ENCODE measurements around the gene HS2ST1. TPM values are rescaled to one million over a fixed set of nuclear protein-coding genes. Genes with fewer than 3 reads are reported as not detected.
"Not testable (repeated sequence)": the region's sequence is repeated elsewhere in the genome, so short reads cannot be mapped to it uniquely, and the experiment has no call there.

Gene HS2ST1
- total RNA-seq, 2 donors from 2014 or later, result 21.3 to 23.5 TPM

DNA sequence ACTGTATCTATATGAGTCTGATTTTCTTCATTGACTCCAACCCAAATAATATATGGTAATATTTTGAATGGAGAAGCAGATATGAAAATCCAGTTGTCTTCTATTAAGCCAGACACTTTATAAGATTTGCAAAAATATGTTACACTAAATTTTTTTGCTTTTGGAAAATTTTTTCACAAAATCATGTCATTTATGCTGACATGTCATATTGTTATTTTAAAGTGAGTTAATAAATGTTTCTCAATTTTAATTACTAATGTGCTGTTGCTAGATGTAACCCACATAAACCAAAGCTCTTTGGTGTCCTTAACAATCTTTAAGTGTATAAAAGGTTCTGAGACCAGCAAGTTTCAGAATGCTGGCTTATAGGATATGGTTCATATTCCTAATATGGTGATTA, 142.5 kb downstream of the HS2ST1 start:
- Histone ChIP-seq H3K9me3 (no peaks in the 10 kb centered on the region), H3K4me1 (no peaks in the 10 kb centered on the region), H3K27ac (no peak overlapping the region), H3K4me3 (no peak overlapping the region), H3K27me3 (no peaks in the 10 kb centered on the region), H3K9ac (ENCODE audit: low read depth in 2 of 2, low read length in 2 of 2) (no peak overlapping the region), H3K36me3 (no peaks in the 10 kb centered on the region)
- no peak for DNase-seq
- TF ChIP-seq CTCF (IDR thresholded peaks at IDR 0.05), result no peak
- intact Hi-C loops (cut with DNase I), result no loop called here

DNA sequence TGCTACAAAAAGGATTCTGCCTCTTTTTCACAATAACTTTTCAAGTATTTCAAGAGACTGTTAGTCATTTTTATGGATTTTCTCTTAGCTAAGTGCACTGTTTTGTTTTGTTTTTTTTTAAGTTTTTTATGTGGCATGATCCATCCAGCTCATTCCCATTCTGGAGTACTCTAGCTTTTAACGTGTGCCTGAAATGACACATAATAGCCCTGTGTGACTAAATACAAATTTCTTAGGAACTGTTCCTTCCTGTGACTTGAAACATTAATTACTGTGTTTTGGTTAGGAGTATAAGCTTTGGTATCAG, 143.9 kb downstream of the HS2ST1 start:
- no peaks in the 10 kb centered on the region for H3K27me3 ChIP-seq
- no peaks in the 10 kb centered on the region for H3K36me3 ChIP-seq
- no peak overlapping the region for H3K27ac ChIP-seq
- no peak overlapping the region for H3K9ac ChIP-seq (ENCODE audit: low read depth in 2 of 2, low read length in 2 of 2)
- TF ChIP-seq CTCF (IDR thresholded peaks at IDR 0.05), result no peak
- intact Hi-C loops (cut with DNase I), result no loop called here
- H3K9me3 ChIP-seq, result no peaks in the 10 kb centered on the region
- no peak for DNase-seq
- no peaks in the 10 kb centered on the region for H3K4me1 ChIP-seq
- no peak overlapping the region for H3K4me3 ChIP-seq

- no peaks in the 10 kb centered on the region for H3K27me3 ChIP-seq
- intact Hi-C loops (cut with DNase I), result no loop called here
- no peak for TF ChIP-seq CTCF (IDR thresholded peaks at IDR 0.05)
- H3K4me3 ChIP-seq, result no peak overlapping the region
- H3K27ac ChIP-seq, result no peak overlapping the region
- no peak for DNase-seq
- no peaks in the 10 kb centered on the region for H3K9me3 ChIP-seq
- no peak overlapping the region for H3K9ac ChIP-seq (ENCODE audit: low read depth in 2 of 2, low read length in 2 of 2)
- no peaks in the 10 kb centered on the region for H3K4me1 ChIP-seq
- H3K36me3 ChIP-seq, result no peaks in the 10 kb centered on the region
Observed at GRCh38 chr1:87061742-87062156, 147.3 kb downstream of the HS2ST1 start.

DNA sequence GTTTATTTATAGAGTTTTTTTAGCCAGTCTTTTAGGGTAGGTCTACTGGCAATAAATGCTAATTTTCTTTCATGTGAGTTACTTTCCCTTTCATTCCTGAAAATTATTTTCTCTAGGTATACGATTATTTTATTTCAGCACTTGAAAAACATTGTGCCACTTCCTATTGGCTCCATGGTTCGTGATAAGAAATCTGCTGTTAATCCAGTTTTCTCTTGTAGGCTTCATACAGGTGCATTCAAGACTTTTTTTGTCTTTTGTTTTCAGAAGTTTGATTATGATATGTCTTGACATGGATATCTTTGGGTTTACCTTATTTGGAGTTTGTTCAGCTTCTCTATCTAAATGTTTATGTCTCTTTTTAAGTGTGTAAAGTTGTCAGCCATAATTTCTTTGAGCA, 148.3 kb downstream of the HS2ST1 start:
- no peak for TF ChIP-seq CTCF (IDR thresholded peaks at IDR 0.05)
- intact Hi-C loops (cut with DNase I), result no loop called here
- no peak for DNase-seq
- no peak overlapping the region for H3K9ac ChIP-seq (ENCODE audit: low read depth in 2 of 2, low read length in 2 of 2)
- H3K4me3 ChIP-seq, result no peak overlapping the region
- H3K36me3 ChIP-seq, result no peaks in the 10 kb centered on the region
- no peaks in the 10 kb centered on the region for H3K4me1 ChIP-seq
- H3K27me3 ChIP-seq, result no peaks in the 10 kb centered on the region
- no peaks in the 10 kb centered on the region for H3K9me3 ChIP-seq
- no peak overlapping the region for H3K27ac ChIP-seq

DNA sequence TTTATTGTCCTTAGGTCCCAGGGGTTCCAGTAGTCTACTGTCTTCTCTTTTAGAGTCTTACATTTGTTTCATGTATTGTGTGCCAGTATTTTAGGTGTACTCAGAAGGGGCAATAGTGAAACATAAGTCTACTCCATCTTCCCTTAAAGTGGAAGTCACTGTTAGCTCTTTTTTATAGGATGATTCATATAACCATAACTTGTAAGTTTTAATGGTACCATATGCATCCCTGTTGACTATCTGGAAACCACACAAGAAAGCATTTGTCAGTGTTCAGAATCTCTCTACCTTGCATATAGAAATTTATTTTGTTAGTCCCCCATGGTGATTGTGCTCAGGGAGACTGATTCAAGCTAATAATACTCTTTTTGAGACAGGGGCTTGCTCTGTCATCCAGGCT, 149.9 kb downstream of the HS2ST1 start:
- no peak overlapping the region for H3K27ac ChIP-seq
- intact Hi-C loops (cut with DNase I), result no loop called here
- no peak for TF ChIP-seq CTCF (IDR thresholded peaks at IDR 0.05)

GRCh38 chr1:87064986-87065385, 150.6 kb downstream of the HS2ST1 start:
- Histone ChIP-seq H3K27ac (no peak overlapping the region), H3K4me3 (no peak overlapping the region), H3K27me3 (no peaks in the 10 kb centered on the region), H3K4me1 (no peaks in the 10 kb centered on the region), H3K9ac (ENCODE audit: low read depth in 2 of 2, low read length in 2 of 2) (no peak overlapping the region), H3K9me3 (no peaks in the 10 kb centered on the region), H3K36me3 (no peaks in the 10 kb centered on the region)
- intact Hi-C loops (cut with DNase I), result no loop called here
- DNase-seq, result no peak
- TF ChIP-seq CTCF (IDR thresholded peaks at IDR 0.05), result no peak

More for the DNA sequence above, 149.9 kb downstream of the HS2ST1 start:
- no peak for DNase-seq
- Histone ChIP-seq H3K4me1 (no peaks in the 10 kb centered on the region), H3K9ac (ENCODE audit: low read depth in 2 of 2, low read length in 2 of 2) (no peak overlapping the region), H3K27me3 (no peaks in the 10 kb centered on the region), H3K9me3 (no peaks in the 10 kb centered on the region), H3K36me3 (no peaks in the 10 kb centered on the region), H3K4me3 (no peak overlapping the region)

GRCh38 chr1:87066708-87067107, 152.3 kb downstream of the HS2ST1 start:
- H3K27me3 ChIP-seq; H3K9me3 ChIP-seq; H3K36me3 ChIP-seq; intact Hi-C loops (cut with DNase I); H3K27ac ChIP-seq; H3K9ac ChIP-seq (ENCODE audit: low read depth in 2 of 2, low read length in 2 of 2); H3K4me3 ChIP-seq; DNase-seq; H3K4me1 ChIP-seq: not testable (repeated sequence)
